Amniotic stem cell (primary cell): ENCODE measurements around the gene SCGB1C2.
"Not testable (repeated sequence)": the region's sequence is repeated elsewhere in the genome, so short reads cannot be mapped to it uniquely, and the experiment has no call there.

Experiments used
- DNase-seq: peaks from one replicate; lab custom pipeline; 2025; lab: John Stamatoyannopoulos, UW

SCGB1C2 gene

DNA sequence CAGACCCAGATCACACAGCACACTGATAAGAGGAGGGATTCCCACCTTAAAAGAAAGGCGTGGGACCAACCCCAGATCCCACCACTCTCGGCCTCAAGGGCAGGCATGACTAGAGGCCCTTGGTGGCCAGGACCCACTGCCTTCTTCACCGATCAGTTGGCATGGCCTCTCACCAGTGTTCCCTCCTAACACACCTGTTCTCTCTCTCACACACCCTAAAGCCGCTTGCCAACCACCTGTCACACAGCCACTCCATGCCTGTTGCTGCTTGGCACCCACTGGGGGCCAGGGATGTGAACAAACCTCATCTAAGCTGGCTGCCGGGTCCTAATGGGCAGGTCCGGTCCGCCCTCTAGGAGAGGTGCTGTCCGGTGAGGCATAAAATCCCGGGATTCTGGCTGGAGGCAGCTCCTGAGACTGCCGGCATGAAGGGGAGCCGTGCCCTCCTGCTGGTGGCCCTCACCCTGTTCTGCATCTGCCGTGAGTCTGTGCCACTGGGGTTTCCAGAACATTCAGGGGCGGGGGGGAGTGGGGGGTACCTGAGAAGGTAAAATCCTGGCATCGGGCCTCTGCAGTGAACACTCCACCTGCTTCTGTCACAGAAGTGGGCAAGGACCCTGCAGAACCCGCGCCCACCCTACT is at the start of gene SCGB1C2:
TSS of gene SCGB1C2 (plus strand) at position 404 of the 642 bp plus-strand sequence. CDS start at position 426, 22 bp downstream.
- DNase-seq: not testable (repeated sequence)

DNA sequence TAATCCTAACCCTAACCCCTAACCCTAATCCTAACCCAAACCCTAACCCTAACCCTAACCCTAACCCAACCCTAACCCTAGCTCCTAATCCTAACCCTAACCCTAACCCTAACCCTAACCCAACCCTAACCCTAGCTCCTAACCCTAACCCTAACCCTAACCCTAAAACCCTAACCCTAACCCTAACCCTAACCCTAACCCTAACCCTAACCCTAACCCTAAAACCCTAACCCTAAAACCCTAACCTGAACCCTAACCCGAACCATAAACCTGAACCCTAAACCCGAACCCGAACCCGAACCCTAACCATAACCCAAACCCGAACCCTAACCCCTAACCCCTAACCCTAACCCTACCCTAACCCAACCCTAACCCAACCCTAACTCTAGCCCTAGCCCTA is 24.3 kb upstream of the SCGB1C2 start:
- not testable (repeated sequence) for DNase-seq

DNA sequence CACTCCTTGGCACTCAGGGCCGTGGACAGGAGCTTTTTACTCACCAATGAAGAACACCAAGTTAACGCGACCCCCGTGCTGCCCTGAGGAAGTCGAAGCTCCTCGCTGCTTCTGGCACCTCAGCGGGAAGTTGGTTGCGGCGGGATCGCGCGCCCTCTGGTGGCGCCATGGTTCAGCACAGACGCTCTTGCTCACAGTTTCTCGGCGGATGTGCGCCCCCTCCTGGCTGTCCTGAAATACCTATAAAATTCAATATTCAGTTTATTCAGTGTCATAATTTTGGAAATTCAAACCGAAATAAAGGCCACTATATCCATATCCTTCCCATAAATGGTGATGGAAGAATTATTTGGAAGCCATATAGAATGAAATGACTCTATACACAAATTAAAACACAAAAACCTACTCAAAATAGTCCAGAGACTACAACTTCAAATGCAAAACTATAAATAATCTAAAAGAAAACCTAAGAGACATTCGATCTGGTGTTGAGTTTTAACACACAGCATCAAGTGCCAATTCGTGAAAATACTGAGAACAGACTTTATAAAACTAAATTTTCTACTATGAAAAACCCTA is 18.9 kb upstream of the SCGB1C2 start:
- DNase-seq: not testable (repeated sequence)

DNA sequence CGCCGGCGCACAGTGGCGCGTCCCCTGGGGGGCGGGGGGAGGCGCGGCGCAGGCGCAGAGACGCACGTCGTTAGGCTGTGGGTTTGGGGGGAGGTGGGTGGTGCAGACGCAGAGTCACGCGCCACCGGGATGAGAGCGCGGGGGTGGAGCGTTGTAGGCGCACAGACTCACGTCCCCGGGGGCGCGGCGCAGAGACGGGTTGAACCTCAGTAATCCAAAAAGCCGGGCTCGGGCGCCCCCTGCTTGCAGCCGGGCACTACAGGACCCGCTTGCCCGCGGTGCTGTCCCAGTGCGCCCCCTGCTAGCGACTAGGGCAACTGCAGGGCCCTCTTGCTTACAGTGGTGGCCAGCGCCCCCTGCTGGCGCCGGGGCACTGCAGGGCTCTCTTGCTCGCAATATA is 3.4 kb upstream of the SCGB1C2 start:
- DNase-seq: not testable (repeated sequence)

DNA sequence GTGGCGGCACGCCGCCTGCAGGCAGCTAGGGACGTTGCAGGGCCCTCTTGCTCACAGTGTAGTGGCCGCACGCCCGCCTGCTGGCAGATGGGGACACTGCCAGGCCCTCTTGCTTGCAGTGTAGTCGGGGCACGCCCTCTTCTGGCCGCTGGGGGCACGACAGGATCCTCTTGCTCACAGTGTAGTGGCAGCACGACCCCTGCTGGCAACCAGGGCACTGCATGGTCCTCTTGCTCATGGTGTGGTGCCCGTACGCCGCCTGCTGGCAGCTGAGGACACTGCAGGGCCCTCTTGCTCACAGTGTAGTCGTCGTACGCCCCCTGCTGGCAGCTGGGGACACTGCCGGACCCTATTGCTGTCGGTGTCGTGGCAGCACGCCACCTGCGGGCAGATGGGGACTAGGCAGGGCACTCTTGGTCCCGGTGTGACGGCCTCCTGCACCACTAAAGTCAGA is 3.0 kb upstream of the SCGB1C2 start:
- not testable (repeated sequence) for DNase-seq

DNA sequence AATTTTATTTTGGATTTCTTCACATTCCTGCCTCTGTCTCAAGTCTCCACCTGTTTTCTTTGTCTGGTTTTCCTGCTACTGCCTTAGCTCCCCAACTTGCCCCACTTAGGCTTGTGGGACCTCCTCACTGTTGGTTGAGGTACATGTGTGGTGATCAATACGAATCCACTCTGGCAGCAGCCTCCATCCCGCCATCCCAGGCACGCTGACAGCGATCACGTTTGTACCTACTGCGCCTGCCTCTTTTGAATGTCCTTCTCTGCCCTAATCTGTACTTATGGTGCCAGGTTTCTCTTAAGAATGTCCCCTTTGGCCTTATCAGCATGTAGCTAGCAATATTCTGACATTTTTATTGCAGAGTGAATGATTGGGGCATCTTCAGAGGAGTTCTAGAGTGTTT is 2.3 kb upstream of the SCGB1C2 start:
- DNase-seq: not testable (repeated sequence)

DNA sequence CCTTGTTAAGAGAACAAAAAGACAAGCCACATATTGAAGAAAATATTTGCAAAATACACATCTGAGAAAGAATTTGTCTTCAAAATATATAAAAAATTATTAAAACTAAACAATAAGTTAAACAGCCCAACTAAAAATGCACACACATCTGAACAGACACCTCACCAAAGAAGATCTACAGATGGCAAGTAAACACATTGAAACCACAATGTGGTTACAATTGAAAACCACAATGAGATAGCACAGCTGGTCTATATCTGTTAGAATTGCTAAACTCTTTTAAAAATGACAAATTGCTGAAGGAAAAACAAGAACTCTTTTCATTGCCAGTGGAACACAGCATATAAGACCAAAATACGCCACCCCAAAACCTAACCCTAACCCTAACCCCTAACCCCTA is 1.5 kb upstream of the SCGB1C2 start:
- DNase-seq: not testable (repeated sequence)

DNA sequence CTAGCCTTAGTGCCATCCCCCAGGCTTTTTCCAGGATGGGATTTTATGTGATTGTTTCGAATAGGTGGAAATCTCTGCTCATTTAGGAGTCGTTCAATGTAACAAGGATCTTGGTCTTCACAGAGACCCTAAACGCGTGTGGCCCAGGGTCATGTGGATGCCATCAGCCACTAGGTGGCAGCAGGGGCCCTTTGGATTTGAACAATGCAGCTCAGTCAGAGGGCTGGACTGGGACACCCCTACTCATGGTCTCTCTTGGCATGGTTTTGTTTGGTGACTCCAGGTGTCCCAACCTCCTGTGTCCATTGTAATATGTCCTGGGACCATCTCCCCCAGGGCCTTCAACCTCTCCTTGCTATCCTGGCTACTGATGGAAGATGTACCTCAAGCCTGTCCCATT is 838 bp upstream of the SCGB1C2 start:
- not testable (repeated sequence) for DNase-seq

DNA sequence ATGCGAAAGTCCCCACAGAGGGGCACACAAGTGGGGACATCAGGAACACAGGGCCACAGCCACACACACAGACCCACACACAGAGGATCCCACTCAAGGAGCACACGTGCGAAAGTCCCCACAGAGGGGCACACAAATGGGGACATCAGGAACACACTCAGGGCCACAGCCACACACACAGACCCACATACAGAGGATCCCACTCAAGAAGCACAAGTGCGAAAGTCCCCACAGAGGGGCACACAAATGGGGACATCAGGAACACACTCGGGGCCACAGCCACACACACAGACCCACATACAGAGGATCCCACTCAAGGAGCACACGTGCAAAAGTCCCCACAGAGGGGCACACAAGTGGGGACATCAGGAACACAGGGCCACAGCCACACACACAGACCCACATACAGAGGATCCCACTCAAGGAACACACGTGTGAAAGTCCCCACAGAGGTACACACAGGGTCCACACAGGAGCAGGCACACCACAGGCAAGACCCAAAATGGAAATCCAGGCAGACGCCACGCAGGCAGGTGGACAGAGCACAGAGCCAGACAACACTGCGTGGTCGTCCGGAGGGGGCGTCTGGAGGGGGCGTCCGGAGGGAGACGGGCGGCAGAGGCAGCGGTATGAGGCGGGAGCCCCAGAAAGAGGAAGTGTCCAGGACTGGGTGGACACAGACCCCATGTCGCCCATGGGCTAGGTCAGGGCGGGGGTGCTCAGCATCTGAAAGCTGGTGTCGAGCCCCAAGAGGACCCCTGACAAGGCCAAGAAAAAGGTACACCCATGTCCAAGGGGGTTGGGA is 2.2 kb downstream of the SCGB1C2 start:
- DNase-seq: not testable (repeated sequence)

DNA sequence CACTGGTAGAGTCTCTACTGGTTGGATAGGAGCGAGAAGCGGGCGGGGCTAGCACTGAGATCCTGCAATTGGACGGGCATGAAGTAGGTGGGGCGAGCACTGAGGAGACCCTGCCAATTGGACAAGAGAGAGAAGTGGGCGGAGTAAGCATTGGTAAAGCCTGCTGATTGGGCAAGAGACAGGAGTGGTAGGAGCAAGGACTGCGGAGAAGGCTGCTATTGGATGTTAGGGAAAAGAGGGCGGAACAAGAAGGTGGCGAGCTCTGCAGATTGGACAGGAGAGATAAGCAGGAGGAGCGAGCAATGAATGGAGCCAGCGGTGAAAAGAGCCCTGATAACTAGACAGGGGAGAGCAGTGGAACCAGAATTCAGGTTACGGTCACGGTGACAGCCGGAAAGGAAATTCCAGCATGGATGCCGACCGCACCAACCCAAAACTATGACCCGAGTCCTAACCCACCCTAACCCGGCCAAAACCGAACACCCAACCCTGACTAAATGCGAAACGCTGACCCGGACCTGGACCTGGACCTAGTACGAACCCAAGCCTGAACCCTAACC is 4.8 kb downstream of the SCGB1C2 start:
- no peak for DNase-seq

DNA sequence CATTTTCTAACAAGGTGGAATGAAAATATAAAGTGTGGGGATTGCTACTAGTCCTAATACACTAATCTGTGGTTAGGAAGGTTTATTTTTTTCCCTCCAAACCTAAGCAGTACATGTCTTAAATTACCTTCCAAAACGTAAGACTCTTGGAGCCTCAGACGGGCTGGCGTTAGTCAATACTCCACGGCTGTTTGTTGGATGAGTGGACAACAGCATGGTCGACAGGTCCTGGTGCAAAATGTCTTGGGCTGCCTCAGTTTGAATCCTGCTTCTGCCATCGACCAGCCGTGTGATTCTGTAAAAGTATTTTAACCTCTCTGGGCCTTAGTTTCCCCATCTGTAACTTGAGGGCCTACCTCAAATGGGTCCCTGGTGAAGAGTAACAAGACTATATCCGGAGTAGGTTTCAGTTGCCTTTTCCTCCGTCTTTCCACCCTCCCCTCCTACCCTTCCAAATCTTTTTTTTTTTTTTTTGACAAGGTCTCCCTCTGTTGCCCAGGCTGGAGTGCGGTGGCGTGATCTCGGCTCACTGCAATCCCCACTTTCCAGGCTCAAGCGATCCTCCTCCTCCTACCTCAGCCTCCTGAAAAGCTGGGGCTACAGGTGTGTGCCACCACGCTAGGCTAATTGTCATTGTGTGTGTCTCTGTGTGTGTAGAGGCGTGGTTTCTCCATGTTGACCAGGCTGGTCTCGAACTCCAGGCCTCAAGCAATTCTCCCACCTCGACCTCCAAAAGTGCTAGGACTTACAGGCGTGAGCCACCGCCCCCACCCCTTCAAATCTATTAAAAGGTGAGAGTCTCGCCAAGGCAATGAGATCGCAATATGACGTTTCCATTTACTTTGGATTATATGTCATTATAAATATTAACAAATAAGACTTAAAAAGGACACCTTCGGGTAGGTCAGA is 5.8 kb downstream of the SCGB1C2 start:
- DNase-seq: no peak

DNA sequence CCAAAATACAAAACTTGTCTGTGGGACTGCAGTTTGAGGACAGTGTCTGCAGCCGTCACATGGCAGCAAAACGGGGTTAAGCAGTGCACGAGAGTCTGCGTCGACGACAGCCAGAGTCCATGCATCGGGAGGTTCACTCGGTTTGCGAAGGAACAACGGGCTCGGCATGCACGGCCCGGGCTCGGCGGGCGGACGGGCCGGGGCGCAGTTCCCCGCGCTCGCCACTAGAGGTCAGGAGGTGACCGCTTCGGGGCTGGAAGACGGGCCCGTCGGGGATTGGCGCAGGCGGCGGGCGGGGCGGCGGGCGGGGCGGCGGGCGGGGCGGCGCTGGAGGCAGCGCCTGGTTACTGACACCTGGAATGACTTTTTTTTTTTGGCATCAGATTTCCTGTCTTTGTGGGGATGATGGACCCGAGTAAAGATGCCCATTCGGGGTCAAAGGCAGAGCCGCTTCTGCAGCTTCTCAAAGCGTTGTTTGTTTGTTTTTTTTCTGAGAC is 6.5 kb downstream of the SCGB1C2 start:
- peak; percentile 21 for DNase-seq

DNA sequence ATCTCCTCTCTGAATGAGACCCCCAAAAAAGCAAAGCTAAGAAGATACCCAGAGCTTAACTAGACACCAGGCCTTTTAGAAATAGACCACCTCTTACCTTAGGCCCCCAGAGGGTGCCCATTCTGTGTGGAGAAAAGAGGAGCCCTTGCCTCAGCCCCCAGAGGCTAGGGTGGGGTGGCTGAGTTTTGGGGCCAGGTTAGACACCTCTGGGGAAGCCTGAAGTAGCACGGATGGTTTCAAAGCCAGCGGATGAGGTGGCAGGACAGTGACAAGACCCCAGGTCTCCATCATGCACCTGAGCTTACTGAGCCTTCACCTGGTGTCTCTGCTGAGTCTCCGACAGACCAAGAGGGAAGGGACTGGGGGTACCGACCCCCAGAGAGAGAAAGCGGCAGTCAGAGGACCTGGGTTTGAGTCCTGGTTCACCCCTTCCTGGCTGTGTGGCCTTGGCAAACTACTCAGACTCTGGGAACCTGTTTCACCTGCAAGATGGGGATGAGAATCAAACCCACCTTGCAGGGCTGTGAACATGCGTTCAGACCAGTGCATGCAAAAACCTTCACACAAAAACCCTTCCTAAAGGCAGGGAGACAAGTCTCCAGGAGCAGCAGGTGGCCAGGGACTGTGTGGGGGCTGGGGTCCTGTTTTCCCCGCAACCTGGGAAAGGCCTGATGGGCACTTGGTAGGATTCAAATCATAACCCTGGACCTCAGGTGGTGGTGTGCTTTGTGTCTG is 7.7 kb downstream of the SCGB1C2 start:
- DNase-seq: no peak

DNA sequence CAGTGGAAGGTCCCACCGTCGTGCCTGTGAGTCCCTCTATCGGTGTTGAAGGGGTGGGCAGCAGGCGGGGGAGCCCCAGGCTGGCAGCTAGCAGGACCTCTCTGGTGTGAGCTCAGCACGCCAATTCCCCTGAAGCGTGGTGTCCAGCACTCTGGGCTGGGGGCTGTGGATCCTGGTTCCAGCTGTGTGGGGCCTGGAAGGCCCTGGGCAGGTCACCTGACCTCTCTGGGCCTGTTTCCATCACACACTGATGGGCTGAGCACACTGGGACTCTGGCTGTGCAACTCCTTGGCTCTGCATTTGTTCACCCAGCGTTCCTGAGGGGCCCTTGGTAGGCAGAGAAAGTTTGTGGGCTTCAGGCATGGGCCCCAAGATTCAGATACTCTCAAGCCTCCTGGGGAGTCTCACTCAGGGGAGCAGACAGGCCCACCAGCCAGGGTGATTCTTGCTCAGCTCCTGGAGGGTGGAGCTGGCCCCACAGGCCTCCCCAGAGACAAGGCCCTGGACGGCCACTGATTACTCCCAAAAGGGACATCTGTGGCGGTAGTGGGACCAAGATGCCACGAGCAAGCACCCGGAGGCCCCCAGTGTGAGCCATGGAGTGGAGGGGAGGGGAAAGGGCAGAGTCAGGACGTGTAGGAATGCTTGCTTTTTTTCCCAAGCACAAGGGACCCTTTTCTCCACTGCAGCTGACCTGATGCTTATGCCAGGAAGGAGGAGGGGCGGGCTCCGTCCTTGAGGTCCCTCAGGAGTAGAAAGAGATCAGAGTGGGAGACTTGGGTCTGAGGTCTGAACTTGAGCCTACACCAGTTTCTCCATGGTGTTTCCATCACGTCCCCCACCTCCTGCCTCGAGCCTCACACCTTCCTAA is 8.5 kb downstream of the SCGB1C2 start:
- no peak for DNase-seq

DNA sequence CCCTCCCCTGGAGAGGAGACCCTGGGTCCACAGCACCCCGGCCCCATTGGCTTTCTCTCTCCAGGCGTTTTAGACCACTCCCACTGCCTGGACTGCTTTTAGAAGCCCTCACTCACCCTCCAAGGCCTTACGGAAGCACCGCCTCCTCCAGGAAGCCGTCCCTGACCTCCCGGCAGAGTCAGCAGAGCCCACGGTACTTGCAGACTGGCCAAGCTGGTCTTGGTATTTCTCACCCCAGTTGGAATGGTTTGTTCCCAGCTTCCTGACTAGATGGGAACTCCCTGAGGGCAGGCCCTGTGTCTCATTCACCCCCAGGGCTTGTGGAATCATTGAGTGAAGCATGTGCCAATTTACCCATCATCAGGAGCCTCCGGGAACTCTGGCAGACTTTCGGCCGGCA is 9.2 kb downstream of the SCGB1C2 start:
- DNase-seq: no peak

DNA sequence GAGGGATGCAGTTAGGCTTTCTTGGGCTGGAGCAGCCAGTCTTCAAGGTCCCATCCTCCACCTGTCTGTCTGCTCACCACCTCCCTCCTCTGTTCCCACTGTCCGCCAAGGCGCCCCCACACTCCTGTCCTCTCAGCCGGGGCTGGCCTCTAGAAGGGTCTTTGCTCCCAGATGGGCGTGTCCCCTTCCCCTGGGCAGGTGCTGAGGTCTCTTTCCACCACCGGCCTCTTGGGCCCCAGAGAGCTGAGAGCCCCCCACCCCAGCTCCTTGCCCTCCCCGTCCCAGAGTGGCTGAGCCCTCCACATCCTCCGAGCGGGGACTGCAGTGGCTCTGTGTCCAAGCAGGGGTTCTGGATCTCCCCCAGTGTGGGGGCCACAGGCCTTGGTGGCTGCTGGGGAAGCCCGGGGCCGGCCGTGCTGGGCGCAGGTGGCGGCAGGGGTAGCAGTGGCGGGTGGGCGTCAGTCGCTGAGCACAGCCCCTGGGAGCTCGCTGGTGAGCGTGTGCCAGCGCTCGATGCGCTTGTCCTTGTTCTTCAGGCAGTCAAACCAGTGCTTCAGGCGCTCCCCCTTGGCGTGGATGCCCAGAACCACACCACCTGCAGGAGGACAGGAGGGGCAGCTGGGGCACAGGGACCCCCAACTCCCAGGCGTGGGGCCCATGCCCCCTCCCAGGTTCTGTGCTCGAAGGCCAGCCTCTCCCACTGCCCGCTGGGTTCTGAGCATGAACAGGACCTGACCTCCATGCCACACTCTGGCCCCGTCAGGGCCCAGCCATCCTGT is 9.8 kb downstream of the SCGB1C2 start:
- DNase-seq: no peak

DNA sequence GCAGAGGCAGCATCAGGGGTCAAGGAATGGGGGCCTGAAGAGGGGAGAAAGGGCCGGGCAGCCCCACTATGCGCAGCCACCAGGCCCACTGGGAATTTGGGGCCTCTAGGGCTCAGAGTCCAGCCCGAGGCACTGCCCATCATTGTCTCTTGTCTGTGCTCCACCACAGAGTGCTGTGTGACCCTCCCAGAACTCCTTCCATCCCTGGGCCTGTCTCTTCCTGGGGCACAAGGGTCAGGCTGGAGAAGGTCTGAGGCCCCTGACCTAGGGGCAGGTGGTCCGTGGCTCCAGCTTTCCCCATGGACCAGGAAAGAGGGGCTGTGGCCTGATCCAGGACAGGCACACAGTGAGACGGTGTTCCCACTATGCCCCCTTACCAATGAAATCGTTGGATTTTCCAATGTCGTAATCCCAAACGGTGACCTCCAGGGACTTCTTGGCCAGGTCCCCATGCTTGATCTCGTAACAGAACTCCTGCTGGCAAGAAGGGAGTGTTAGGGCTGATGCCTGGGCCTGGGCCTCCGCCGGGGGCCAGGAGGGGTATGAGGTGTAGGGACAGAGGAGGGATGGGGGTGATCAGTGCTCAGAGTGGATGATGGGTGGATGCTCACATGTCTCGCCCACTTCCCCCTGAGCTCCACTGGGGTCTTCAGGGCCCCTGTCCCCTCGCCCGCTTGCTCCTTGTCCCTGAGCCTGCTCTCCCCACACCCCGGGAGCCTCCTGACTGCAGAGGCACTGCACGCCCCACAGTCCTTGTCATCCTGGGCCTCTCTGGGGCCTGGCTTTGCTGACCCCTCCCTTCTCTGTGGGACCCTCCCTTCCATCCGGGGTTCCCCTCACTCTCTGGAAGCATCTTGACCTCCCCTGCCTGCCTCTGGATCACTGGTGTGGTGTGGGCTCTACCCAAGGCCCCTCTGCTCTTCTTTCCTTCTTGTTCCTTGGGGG is 10.7 kb downstream of the SCGB1C2 start:
- DNase-seq: no peak

DNA sequence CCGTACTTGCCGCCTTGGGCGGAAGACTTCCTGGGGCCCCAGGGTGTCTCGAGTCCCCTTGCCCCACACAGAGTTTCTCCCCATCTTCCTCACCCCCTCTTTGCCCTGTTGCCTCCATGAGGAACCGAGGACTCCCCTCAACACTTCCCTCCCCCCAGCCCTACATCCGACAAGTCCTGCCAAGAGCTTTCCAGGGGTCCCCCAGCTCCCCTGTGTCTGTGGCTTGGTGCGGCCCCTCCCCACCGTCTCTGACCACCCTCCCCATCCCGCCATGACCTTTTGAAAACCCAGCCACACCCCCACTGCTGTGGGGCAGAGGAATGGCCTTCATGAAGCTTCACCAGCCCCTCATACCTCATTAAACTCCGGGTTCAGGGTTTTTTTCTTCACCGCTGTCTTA is 11.4 kb downstream of the SCGB1C2 start:
- DNase-seq: no peak
